ENCODE data around the gene CMIP. TPM values are rescaled to one million over a fixed set of nuclear protein-coding genes. Genes with fewer than 3 reads are reported as not detected.
A peak's percentile ranks its signal among the peaks of the same experiment; 100 is the strongest.

The CMIP gene
- polyA plus RNA-seq, 1 of the 3 experiments (the other 2 are of a cell fraction): 5.4 TPM

DNA sequence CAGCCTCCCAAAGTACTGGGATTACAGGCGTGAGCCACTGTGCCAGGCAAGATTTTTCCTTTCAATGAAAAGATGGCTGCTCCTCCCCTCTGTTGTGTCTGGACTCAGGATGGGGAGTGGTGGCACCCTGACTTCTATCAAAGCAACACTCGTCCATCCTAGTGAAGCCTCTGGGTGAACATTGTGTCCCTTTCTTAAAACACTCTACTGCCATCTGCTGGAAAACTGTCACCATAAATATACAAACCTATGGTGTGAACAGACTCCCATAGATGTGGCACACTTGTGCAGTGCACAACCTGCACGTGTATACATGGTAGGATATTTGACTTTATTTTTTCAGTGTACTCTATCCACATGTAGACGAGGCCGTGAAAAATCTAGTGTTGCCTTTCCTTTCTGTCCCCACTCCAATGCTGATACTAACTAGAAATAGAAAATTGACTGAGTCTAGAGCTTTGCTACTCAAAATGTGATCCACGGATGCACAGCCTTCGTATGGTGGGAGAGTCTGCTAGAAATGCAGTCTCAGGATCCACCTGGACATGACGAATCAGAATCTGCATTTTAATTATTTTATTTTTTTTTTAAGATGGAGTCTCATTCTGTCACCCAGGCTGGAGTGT lies 278.6 kb downstream of the CMIP start (continued):
- TF ChIP-seq SMC3 (IDR thresholded peaks at IDR 0.05; ENCODE audit: low read depth, low read length) (peak; percentile 90), NRF1 (IDR thresholded peaks at IDR 0.05; ENCODE audit: low read depth, low read length) (0 out of 2 replicates have a peak, but pooled peaks have one; percentile 5), RCOR1 (IDR thresholded peaks at IDR 0.05; ENCODE audit: low read length) (peak; percentile 61; the same call in 1 of the 2 replicates), TAF1 (IDR thresholded peaks at IDR 0.05; ENCODE audit: borderline replicate concordance, low read depth, low read length) (no peak), NFIC (IDR thresholded peaks at IDR 0.05; ENCODE audit: borderline replicate concordance) (no peak)

DNA sequence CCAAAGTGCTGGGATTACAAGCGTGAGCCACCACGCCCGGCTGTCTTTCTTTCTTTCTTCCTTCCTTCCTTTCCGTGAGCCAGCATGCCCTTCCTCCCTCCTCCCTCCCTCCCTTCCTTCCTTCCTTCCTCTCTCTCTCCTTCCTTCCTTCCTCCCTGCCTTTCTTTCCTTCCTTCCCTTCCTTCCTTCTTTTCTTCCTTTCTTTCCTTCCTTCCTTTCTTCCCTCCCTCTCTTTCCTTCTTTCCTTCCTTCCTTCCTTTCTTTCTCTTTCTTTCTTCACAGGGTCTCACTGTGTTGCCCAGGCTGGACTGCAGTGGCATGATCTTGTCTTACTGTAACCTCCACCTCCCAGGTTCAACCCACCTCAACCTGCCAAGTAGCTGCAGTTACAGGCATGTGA lies 283.8 kb downstream of the CMIP start:
- Histone ChIP-seq H3K9ac (no peak overlapping the region), H3F3A (replicated peaks; ENCODE audit: insufficient read depth) (no peaks in the 10 kb centered on the region), H3K4me1 (ENCODE audit: control insufficient read depth in 1 of 2, insufficient read depth in 2 of 2, low read depth in 1 of 2, low read length in 1 of 2) (peaks cover 0 to 10% of the 10 kb centered on the region in 2 experiments; a peak in 2 of 4 replicates), H3K9me2 (no peaks in the 10 kb centered on the region), H2AFZ (ENCODE audit: low read depth) (no peak overlapping the region), H3K79me2 (ENCODE audit: insufficient read depth) (no peaks in the 10 kb centered on the region), H3K36me3 (replicated peaks in 1 of 2; ENCODE audit: control insufficient read depth in 1 of 2, insufficient read depth in 2 of 2, low read length in 1 of 2) (no peaks in the 10 kb centered on the region), H3K27me3 (ENCODE audit: insufficient read depth) (no peaks in the 10 kb centered on the region; the same call in 1 of the 2 replicates), H4K20me1 (ENCODE audit: insufficient read depth) (no peaks in the 10 kb centered on the region), H3K9me3 (no peaks in the 10 kb centered on the region), H3K4me3 (ENCODE audit: low read depth in 2 of 2, low read length in 1 of 2) (no peak overlapping the region), H3K4me2 (no peak overlapping the region), H3K27ac (ENCODE audit: low read depth in 2 of 2, low read length in 1 of 2) (no peak overlapping the region)
- TF ChIP-seq GABPA (IDR thresholded peaks at IDR 0.05; ENCODE audit: low read depth): no peak
- TF ChIP-seq, protein P1, sequence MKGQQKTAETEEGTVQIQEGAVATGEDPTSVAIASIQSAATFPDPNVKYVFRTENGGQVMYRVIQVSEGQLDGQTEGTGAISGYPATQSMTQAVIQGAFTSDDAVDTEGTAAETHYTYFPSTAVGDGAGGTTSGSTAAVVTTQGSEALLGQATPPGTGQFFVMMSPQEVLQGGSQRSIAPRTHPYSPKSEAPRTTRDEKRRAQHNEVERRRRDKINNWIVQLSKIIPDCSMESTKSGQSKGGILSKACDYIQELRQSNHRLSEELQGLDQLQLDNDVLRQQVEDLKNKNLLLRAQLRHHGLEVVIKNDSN (IDR thresholded peaks at IDR 0.05; ENCODE audit: borderline replicate concordance, low read depth): no peak
- TF ChIP-seq JUND (IDR thresholded peaks at IDR 0.05): no peak
- TF ChIP-seq, protein P2, sequence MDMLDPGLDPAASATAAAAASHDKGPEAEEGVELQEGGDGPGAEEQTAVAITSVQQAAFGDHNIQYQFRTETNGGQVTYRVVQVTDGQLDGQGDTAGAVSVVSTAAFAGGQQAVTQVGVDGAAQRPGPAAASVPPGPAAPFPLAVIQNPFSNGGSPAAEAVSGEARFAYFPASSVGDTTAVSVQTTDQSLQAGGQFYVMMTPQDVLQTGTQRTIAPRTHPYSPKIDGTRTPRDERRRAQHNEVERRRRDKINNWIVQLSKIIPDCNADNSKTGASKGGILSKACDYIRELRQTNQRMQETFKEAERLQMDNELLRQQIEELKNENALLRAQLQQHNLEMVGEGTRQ (IDR thresholded peaks at IDR 0.05; ENCODE audit: borderline replicate concordance, low read depth, low read length): no peak
- TF ChIP-seq RFX5 (IDR thresholded peaks at IDR 0.05; ENCODE audit: low read length): no peak
- TF ChIP-seq EZH2phosphoT487 (IDR thresholded peaks at IDR 0.05; ENCODE audit: borderline replicate concordance, low read depth): no peak
- no peak for TF ChIP-seq FOXM1 (IDR thresholded peaks at IDR 0.05; ENCODE audit: low read depth)
- TF ChIP-seq, protein P3, sequence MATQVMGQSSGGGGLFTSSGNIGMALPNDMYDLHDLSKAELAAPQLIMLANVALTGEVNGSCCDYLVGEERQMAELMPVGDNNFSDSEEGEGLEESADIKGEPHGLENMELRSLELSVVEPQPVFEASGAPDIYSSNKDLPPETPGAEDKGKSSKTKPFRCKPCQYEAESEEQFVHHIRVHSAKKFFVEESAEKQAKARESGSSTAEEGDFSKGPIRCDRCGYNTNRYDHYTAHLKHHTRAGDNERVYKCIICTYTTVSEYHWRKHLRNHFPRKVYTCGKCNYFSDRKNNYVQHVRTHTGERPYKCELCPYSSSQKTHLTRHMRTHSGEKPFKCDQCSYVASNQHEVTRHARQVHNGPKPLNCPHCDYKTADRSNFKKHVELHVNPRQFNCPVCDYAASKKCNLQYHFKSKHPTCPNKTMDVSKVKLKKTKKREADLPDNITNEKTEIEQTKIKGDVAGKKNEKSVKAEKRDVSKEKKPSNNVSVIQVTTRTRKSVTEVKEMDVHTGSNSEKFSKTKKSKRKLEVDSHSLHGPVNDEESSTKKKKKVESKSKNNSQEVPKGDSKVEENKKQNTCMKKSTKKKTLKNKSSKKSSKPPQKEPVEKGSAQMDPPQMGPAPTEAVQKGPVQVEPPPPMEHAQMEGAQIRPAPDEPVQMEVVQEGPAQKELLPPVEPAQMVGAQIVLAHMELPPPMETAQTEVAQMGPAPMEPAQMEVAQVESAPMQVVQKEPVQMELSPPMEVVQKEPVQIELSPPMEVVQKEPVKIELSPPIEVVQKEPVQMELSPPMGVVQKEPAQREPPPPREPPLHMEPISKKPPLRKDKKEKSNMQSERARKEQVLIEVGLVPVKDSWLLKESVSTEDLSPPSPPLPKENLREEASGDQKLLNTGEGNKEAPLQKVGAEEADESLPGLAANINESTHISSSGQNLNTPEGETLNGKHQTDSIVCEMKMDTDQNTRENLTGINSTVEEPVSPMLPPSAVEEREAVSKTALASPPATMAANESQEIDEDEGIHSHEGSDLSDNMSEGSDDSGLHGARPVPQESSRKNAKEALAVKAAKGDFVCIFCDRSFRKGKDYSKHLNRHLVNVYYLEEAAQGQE (IDR thresholded peaks at IDR 0.05; ENCODE audit: low read depth, low read length): no peak
- no peak for TF ChIP-seq NFIC (IDR thresholded peaks at IDR 0.05; ENCODE audit: borderline replicate concordance)
- TF ChIP-seq TCF12 (IDR thresholded peaks at IDR 0.05): no peak
- TF ChIP-seq RAD21 (IDR thresholded peaks at IDR 0.05; ENCODE audit: low read length): no peak
- TF ChIP-seq, protein P4, sequence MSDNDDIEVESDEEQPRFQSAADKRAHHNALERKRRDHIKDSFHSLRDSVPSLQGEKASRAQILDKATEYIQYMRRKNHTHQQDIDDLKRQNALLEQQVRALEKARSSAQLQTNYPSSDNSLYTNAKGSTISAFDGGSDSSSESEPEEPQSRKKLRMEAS (IDR thresholded peaks at IDR 0.05; ENCODE audit: low read depth): no peak
- 94% methylated on average over 4 of the region's 4 CpGs for WGBS (ENCODE audit: low lambda C conversion rate)
- no peak for DNase-seq
- POLR2A ChIA-PET: no interaction called here
- CTCF ChIA-PET: interaction anchor here (2.4 to 3.4 kb wide), 2 partner anchors 361 to 363 kb away, joined by 10 to 14 read pairs; no protein-coding TSS in a partner anchor

Data from SK-N-SH (cell line).